ENCODE results near the gene NRDC. TPM values are rescaled to one million over a fixed set of nuclear protein-coding genes. Genes with fewer than 3 reads are reported as not detected.
"Not testable (repeated sequence)": the region's sequence is repeated elsewhere in the genome, so short reads cannot be mapped to it uniquely, and the experiment has no call there.

The NRDC gene
- polyA plus RNA-seq, 4 donors = 115 to 148 (median 129) TPM

DNA sequence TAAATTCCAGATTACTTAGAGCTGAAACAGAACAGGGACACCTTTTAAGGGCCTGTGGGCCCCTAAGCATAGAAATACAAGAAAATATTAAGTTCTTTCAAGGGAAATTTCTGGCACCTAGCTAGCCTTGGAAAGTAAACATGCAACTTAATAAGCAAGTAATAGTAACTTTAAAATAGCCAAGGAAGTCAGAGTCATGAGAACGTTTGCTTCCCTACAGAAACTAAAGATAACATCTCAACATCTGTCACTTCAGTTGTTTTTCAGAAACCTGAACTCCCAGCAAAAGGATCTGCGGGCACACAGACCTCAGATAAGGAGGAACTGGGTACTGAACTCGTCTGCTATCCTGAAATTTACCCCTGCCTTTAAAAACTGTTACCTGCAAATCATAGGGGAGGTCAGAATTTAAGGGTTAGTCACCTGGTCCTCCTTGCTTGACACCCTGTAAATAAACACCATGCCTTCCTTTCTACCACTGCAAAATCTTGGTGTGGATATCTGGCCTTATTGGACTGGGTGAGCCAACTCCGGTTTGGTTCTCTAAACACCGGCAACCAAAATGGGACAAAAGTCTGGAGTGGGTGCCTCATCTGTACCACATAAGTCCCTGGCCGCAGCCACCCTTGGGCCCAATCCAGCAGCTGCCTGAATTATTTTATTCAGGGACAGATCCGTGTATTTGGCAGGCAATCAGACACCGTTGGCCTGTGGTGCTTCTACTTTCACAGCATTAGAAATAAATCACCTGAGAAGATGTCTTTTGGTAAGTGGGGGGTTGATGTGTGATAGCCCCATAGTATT is 27.9 kb downstream of the NRDC start:
- no peak for DNase-seq (ENCODE audit: low read depth in 4 of 4, low spot score in 3 of 4)

GRCh38 chr1:51847294-51847920 is 31.1 kb downstream of the NRDC start:
- no peak for DNase-seq (ENCODE audit: low read depth in 4 of 4, low spot score in 3 of 4)

DNA sequence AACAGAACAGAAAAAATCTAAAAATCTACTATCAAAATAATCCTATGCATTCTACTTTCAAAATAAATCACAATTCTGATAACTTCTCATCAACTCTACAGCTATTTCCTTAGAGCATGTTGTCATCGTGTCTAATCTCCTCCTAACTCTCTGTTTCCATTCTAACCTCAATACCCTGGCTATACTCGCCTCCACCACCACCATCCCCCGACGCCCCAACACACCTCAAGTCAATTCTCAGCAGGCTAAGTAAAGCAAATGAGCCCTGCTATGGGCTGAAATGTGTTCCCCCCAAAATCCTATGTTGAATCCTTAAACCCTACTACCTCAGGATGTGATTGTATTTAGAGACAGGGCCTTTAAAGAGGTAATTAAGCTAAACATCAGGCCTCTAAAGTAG is 34.6 kb downstream of the NRDC start:
- DNase-seq (ENCODE audit: low read depth in 4 of 4, low spot score in 3 of 4) = no peak

- no peak for DNase-seq (ENCODE audit: low read depth in 4 of 4, low spot score in 3 of 4)
Observed at GRCh38 chr1:51842261-51842660, 36.3 kb downstream of the NRDC start.

- no peak for DNase-seq (ENCODE audit: low read depth in 4 of 4, low spot score in 3 of 4)
Observed at GRCh38 chr1:51840743-51841461, 37.6 kb downstream of the NRDC start.

GRCh38 chr1:51840182-51840581 is 38.3 kb downstream of the NRDC start:
- no peak for DNase-seq (ENCODE audit: low read depth in 4 of 4, low spot score in 3 of 4)

DNA sequence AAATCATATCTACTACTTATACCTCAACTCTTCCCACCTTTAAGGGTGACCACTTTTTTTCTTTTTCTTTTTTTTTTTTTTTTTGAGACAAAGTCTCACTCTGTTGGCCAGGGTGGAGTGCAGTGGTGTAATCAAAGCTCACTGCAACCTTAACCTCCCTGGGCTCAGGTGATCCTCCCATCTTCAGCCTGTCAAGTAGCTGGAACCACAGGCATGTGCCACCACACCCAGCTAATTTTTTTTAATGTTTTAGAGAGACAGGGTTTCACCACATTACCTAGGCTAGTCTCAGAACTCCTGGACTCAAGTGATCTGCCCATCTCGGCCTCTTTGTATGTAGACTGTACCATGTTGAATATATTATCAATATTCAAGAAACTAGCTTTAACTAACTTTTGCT is 39.4 kb downstream of the NRDC start:
- no peak for DNase-seq (ENCODE audit: low read depth in 4 of 4, low spot score in 3 of 4)

DNA sequence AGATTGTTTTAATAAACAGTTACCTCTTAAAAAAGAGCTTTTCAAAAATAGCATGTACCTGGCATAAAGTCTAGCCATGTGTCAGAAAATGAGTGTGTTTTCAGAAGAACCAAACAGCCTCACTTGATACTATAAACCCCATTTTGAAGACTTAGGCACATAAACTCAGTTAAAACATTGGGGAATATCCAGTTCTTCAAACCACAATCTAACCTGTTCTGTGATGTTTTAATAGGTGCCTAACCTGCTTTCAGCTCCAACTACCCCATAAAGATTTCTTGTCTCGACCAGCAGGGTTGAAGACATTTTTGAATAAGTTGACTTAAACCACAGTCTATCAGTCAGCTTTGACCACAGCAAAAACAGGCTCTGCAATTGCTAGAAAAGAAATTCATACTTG is 41.3 kb downstream of the NRDC start:
- DNase-seq (ENCODE audit: low read depth in 4 of 4, low spot score in 3 of 4) = no peak

DNA sequence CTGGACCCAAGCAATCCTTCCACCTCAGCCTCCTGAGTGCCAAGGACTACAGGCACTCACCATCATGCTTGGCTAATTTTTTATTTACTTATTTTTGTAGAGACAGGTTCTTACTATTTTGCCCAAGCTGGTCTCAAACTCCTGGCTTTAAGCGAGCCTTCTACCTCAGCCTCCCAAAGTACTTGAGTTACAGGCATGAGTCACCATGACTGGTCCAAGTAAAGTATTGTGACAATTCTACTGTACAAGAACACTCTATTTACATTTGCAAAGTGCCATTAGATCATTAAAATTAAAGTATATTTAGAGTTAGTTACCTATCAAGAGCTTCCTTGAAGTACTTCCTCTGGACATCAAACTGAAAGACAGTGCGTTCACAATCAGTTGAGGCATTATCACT is 44.8 kb downstream of the NRDC start:
- DNase-seq (ENCODE audit: low read depth in 4 of 4, low spot score in 3 of 4) = no peak

- no peak for DNase-seq (ENCODE audit: low read depth in 4 of 4, low spot score in 3 of 4)
Observed at GRCh38 chr1:51829058-51829457, 49.5 kb downstream of the NRDC start.

DNA sequence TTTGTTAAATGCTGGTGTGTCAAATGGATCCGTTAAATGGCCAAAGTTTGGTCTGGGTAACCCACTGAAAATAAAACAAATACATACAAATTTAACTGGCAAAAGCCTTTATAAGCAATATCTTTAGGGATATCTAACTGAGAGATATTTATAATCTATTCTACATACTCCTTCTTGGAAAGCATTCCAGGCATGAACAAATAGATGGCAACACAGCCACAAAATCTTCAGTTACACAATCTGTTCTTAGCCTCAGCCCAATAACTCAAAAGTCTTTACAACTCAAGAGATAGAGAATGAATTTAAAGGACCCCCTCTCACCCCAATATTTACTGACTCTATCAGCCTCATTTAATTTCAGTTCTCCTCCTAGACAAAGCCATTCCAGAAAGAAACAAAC is 58.7 kb downstream of the NRDC start:
- DNase-seq (ENCODE audit: low read depth in 4 of 4, low spot score in 3 of 4) = no peak

GRCh38 chr1:51819021-51819420 is 59.5 kb downstream of the NRDC start:
- not testable (repeated sequence) for DNase-seq (ENCODE audit: low read depth in 4 of 4, low spot score in 3 of 4)

DNA sequence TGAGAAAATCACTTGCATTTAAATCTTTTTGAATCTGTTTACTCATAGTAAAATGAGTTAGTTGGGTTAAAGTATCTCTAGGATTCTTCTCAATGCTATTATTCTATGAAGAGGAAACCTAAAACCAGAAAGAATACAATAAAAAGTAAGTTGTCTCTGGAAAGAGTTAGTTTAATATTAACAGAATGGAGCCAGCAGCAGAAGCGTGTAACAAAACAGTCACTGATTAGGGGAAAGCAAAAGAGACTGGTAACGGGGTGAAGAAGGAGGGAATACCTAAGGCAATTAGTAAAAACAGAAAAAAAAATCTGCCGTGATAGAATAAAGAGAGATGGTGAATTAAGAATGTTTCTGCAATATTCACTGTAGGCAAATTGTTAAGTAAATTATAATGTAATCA is 60.0 kb downstream of the NRDC start:
- DNase-seq (ENCODE audit: low read depth in 4 of 4, low spot score in 3 of 4) = peak in 2 of 4 donors; percentile 6 to 13

DNA sequence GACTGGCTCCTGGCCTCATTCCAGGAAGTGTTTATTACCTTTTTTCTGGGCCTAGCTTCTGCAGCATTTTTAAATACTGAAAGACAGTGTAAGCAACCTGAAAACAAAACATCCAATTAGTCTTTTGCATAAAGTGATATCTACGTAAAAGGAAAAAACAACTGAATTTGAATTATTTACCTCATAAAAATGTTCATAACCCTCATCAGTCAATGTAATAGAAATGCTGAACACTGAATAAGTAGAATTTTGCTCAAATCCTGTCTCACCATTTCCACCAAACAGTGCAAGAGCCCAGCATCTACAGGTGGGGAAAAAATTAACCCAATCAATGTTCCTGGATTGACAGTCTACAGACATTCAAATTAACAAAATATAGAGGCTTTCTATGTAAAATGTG is 64.0 kb downstream of the NRDC start:
- no peak for DNase-seq (ENCODE audit: low read depth in 4 of 4, low spot score in 3 of 4)

DNA sequence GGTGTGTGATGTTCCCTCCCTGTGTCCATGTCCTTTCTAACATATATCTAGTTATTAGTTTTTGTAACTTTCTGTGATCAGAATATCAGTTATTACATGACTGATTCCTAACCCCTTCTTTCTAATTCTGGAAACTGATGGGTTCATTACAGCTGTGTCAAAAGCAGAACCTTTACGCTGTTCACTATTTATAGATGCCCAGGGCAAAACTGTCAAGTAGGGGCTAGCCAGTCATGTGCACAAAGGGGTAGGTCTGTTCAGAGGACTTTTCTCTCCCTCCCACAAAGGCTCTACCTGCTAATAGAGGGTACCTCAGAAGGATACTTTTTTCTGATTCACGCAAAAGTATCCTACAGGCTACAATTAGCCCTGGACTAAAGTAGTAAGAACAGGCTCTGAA is 79.2 kb downstream of the NRDC start:
- DNase-seq (ENCODE audit: low read depth in 4 of 4, low spot score in 3 of 4) = no peak

- DNase-seq (ENCODE audit: low read depth in 4 of 4, low spot score in 3 of 4) = no peak
Observed at GRCh38 chr1:51794868-51795267, 83.7 kb downstream of the NRDC start.

DNA sequence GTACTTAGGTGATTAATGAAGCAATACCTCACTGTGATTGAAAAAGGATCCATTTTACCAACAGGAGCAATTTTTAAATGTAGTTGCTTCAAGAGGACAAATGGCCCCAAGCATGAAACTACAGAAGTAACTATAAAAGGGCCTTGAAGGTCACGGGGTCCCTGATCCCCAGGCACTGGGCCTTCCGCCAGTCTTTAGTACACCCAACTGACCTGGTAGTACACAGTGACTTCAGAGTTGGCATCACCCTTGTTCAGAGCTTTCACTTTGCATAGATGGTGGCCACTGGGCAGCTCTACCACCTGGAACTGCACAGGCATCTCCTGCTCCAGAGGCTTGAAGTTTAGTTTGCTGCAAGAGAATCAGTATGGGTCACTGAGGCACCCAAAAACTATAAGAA is 84.3 kb downstream of the NRDC start:
- DNase-seq (ENCODE audit: low read depth in 4 of 4, low spot score in 3 of 4) = no peak

DNA sequence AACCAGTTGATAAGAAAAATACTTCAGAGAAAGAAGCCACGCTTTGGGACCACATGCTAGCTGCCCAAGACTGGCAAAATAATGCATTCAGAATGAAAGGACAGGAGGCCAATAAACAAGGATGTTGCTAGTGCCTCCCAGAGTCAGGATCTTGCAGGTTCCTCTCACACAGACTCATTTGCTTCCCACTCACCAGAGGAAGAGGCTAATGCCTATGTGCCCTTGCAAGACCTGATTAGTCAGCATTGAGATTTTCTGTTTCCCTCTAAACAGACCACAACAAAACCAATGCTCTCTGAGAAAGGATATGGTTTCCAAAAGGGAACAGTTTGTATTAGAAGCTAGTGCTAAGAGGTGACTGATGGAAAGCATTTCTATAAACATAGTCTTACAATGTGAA is 85.7 kb downstream of the NRDC start:
- DNase-seq (ENCODE audit: low read depth in 4 of 4, low spot score in 3 of 4) = no peak

GRCh38 chr1:51791888-51792287 is 86.6 kb downstream of the NRDC start:
- DNase-seq (ENCODE audit: low read depth in 4 of 4, low spot score in 3 of 4) = no peak

- no peak for DNase-seq (ENCODE audit: low read depth in 4 of 4, low spot score in 3 of 4)
Observed at GRCh38 chr1:51790385-51790784, 88.1 kb downstream of the NRDC start.

DNA sequence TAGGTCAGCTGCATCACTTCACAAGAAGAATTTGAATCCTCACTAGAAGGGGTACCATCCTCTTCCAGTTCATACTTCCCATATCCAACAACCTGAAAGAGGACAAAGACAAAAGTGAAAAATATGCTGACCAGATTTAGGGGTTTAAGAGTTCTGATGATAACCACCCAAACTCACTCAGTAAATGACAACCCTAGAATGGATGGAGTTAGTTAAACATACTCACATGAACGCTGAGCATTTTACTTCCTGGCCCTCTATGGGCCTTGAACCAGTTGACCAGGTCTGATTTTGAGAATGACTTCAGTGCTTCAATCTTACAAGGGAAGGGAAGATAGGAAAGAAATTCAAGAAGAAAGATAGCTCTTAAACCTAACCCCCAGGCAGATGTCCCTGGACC is 89.2 kb downstream of the NRDC start:
- no peak for DNase-seq (ENCODE audit: low read depth in 4 of 4, low spot score in 3 of 4)

DNA sequence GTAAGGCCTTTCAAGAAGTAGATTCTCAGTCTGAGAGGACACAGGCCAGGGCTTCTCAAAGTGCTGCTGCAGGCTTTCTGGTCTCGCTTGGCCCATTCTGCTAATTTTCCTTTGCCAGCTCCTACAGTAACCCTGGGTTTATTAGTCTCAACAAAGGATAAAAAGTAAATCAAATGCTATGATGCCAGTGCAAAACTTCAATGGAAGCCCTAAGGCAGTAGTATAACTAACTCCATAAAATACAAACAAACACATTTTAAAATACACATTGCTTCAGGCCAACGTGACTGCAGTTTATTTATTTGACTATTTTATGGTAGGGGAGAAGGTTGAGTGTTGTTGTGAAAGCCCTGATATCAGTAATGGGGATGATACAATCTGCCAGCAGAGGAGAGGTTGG is 89.6 kb downstream of the NRDC start:
- no peak for DNase-seq (ENCODE audit: low read depth in 4 of 4, low spot score in 3 of 4)

All from right renal pelvis (tissue), 4 donors.